Esophagus muscularis mucosa (tissue), 4 donors: ENCODE measurements around the gene NUTF2. TPM values are rescaled to one million over a fixed set of nuclear protein-coding genes. Genes with fewer than 3 reads are reported as not detected.

ENCODE experiments used
- DNase-seq: peaks from one replicate; pipeline ENCODE4 v3.0.0-alpha.2; 2017; ENCODE audit errors: extremely low spot score
- H3K27ac ChIP-seq, 4 donors: fragments of 200-600 bp; sonication (generic); replicated peaks in 1 of 4; 1 replicate in 3 of 4; 2 replicates in 1 of 4; pipeline ENCODE4 v1.5.1; 2016 to 2019; ENCODE audit warnings: mild to moderate bottlenecking in 1 of 4
- H3K27me3 ChIP-seq, 4 donors: fragments of 200-600 bp; sonication (generic); one replicate each; pipeline versions ENCODE4 v1.5.1 to v1.6.0; 2016 to 2019
- H3K36me3 ChIP-seq, 4 donors: fragments of 200-600 bp; sonication (generic); one replicate each; pipeline ENCODE4 v1.5.1; 2016 to 2019
- H3K4me1 ChIP-seq, 4 donors: fragments of 200-600 bp; sonication (generic); one replicate each; pipeline ENCODE4 v1.5.1; 2016 to 2019
- H3K4me3 ChIP-seq, 4 donors: fragments of 200-600 bp; sonication (generic); 1 replicate in 2 of 4; 2 replicates in 2 of 4; pipeline ENCODE4 v1.5.1; 2016 to 2019; ENCODE audit warnings: mild to moderate bottlenecking in 4 of 4, moderate library complexity in 1 of 4
- H3K9me3 ChIP-seq, 4 donors: fragments of 200-600 bp; sonication (generic); 1 replicate in 3 of 4; 2 replicates in 1 of 4; pipeline ENCODE4 v1.5.1; 2016 to 2019
- EP300 ChIP-seq: sonication (generic); formaldehyde crosslinking; IDR thresholded peaks from one replicate; pipeline ENCODE4 v1.6.1; 2017; ENCODE audit warnings: antibody characterized with exemption
- POLR2A ChIP-seq: fragments of 450-650 bp; IDR thresholded peaks from one replicate; pipeline ENCODE4 v1.6.1; 2017; ENCODE audit warnings: antibody characterized with exemption, moderate library complexity, mild to moderate bottlenecking, low read depth
- POLR2AphosphoS5 ChIP-seq, 2 donors: sonication (generic); formaldehyde crosslinking; IDR thresholded peaks; one replicate each; pipeline ENCODE4 v1.6.1; 2017; ENCODE audit warnings: antibody characterized with exemption in 2 of 2
- WGBS: methylation state at CpG from one replicate; pipeline ENCODE4 v1.1.5; 2018; 5-methylcytosine and 5-hydroxymethylcytosine counted together
- intact Hi-C: fragments of 100-400 bp; cut with DNase I; formaldehyde crosslinking; loops from one replicate; pipeline ENCODE4 v1.15.1; 2023
- total RNA-seq, 4 donors: library from RNA; depleted of rRNA; stranded (reverse); fragments of >200 nt; gene quantifications; one replicate each; pipeline versions ENCODE4 v1.1.0 to v1.2.1, GENCODE V29; 2016
- TF ChIP-seq, protein P1 (sequence below), 3 experiments: fragments of 200-600 bp in 2 of 3; fragments of 450-650 bp in 1 of 3; sonication (generic) in 2 of 3; IDR thresholded peaks; one replicate each; pipeline ENCODE4 v1.5.1; 2017 to 2019; ENCODE audit warnings: antibody characterized with exemption in 3 of 3, mild to moderate bottlenecking in 2 of 3, moderate library complexity in 1 of 3

The NUTF2 gene
- total RNA-seq, 4 donors from 2014 or later, result 101 to 246 (median 174) TPM

DNA sequence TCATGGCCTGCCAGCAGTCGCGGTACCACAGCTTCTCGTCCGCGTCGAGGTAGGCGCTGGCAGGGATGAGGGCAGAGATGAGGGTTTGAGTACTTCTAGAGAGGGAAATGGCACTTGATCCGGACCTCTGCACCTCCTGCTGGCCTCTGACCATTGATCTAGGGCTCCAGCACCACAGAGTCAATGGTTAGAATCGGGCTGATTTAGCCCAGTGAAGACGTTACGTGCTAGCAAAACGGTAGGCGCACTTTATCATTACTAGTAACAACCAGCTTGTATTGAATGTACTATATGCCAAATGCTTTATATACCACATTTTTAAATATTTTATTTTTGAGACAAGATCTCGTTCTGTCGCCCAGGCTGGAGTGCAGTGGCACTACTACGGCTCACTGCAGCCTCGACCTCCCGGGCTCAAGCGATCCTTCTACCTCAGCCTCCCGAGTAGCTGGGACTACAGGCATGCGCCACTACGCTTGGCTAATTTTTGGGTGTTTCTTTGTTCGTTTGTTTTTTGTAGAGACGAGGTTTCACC is 39.5 kb upstream of the NUTF2 start:
- intact Hi-C loops, result loop anchor here (5.0 kb wide), 1 partner anchor 145 kb away; the partner anchor contains the start of genes ACD and PARD6A
- Histone ChIP-seq H3K36me3 (peaks cover 0 to 15% (median 13%) of the 10 kb centered on the region in 4 donors), H3K4me1 (peaks cover 20 to 39% (median 25%) of the 10 kb centered on the region in 4 donors), H3K27me3 (no peaks in the 10 kb centered on the region), H3K9me3 (no peaks in the 10 kb centered on the region), H3K27ac (peak overlapping the region; percentile 84 to 92 (median 89)), H3K4me3 (peak overlapping the region; percentile 70 to 100 (median 94))
- 40% methylated on average over 16 of the region's 24 CpGs for WGBS
- no peak for DNase-seq
- TF ChIP-seq, protein P1, sequence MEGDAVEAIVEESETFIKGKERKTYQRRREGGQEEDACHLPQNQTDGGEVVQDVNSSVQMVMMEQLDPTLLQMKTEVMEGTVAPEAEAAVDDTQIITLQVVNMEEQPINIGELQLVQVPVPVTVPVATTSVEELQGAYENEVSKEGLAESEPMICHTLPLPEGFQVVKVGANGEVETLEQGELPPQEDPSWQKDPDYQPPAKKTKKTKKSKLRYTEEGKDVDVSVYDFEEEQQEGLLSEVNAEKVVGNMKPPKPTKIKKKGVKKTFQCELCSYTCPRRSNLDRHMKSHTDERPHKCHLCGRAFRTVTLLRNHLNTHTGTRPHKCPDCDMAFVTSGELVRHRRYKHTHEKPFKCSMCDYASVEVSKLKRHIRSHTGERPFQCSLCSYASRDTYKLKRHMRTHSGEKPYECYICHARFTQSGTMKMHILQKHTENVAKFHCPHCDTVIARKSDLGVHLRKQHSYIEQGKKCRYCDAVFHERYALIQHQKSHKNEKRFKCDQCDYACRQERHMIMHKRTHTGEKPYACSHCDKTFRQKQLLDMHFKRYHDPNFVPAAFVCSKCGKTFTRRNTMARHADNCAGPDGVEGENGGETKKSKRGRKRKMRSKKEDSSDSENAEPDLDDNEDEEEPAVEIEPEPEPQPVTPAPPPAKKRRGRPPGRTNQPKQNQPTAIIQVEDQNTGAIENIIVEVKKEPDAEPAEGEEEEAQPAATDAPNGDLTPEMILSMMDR (IDR thresholded peaks at IDR 0.05), result peak in 1 of 3 experiments; percentile 16
- TF ChIP-seq EP300, result no peak

DNA sequence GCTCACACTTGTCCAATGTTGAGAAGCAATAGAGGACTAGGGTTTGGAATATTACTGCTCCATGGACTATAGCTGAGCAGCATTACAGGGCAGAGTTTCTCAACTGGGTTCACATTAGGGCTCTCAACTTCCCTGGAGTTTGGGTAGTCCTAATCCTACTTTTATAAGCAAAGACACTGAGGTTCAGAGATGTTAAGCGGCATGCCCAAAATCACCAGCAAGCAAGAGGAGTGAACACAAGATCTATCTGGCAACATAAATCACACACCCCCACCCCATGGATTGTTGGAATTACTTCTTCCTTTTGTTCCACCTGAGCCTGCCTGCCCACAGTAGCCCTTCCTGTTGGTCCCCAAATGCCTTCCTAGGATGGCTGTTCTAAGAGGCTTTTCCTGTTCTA is 34.8 kb upstream of the NUTF2 start:
- WGBS, result 88% methylated on average over 1 of the region's 1 CpG
- no peaks in the 10 kb centered on the region for H3K9me3 ChIP-seq
- DNase-seq, result no peak
- intact Hi-C loops, result no loop called here
- H3K27me3 ChIP-seq, result no peaks in the 10 kb centered on the region
- H3K4me3 ChIP-seq, result no peak overlapping the region
- H3K4me1 ChIP-seq, result peaks cover 5 to 16% (median 15%) of the 10 kb centered on the region in 4 donors
- H3K27ac ChIP-seq, result no peak overlapping the region
- TF ChIP-seq POLR2A (no peak), POLR2AphosphoS5 (IDR thresholded peaks at IDR 0.05) (no peak)
- H3K36me3 ChIP-seq, result no peaks in the 10 kb centered on the region

DNA sequence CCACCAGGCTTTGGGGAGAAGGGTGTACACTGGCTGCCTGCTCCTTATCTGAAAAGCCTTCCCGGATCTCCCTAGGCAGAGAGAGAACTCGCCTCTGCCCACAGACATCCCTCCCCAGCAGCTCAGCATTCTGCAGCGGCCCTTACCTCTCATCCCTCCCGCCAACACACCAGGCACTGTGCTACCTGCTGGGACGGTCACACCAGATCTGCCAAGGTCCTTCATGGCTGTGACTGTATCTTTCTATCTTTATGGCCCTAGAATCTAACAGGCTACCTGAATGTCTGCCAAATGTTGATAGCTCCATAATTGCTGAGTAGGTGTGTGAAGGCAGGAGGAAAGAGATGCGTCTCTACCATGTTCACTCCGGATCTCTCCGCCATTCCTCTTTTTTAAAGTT is 32.2 kb upstream of the NUTF2 start:
- 92% methylated on average over 8 of the region's 8 CpGs for WGBS
- Histone ChIP-seq H3K4me3 (no peak overlapping the region), H3K4me1 (peaks cover 0 to 9% (median 8%) of the 10 kb centered on the region in 4 donors), H3K9me3 (no peaks in the 10 kb centered on the region), H3K27ac (no peak overlapping the region), H3K36me3 (no peaks in the 10 kb centered on the region), H3K27me3 (no peaks in the 10 kb centered on the region)
- no peak for DNase-seq
- intact Hi-C loops, result no loop called here
- TF ChIP-seq POLR2A (no peak), EP300 (no peak), POLR2AphosphoS5 (IDR thresholded peaks at IDR 0.05) (no peak)
- TF ChIP-seq, protein P1 (IDR thresholded peaks at IDR 0.05), result no peak

DNA sequence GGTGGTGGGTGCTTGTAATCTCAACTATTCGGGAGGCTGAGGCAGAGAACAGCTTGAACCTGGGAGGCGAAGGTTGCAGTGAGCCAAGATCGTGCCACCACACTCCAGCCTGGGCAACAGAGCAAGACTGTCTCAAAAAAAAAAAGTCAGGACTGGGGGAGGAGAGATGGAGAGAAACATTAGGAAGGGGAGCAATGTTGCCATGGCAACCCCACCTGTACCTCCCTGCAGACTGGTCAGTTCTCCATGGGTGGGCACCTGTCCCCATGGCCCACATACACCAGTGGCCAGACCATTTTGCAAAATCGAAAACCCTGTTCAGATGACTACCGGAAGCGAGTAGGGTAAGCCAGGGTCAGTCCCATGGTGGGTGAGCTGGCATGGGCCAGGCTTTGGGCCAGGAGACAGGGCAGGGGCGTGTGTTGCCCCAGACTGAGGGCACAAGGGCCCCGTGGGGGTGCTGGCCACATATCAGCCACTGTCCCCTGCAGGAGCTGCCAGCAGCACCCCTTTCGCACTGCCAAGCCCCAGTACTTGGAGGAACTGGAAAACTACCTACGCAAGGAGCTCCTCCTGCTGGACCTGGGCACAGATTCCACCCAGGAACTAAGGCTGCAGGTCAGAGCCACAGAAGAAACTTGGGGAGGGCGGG is 26.0 kb upstream of the NUTF2 start:
- Histone ChIP-seq H3K27ac (no peak overlapping the region), H3K9me3 (no peaks in the 10 kb centered on the region), H3K4me1 (peaks cover 0 to 9% (median 8%) of the 10 kb centered on the region in 4 donors), H3K36me3 (peaks cover 0 to under 1% (median 0%) of the 10 kb centered on the region in 4 donors), H3K4me3 (no peak overlapping the region), H3K27me3 (no peaks in the 10 kb centered on the region)
- TF ChIP-seq POLR2AphosphoS5 (IDR thresholded peaks at IDR 0.05) (no peak), POLR2A (no peak), EP300 (no peak)
- TF ChIP-seq, protein P1 (IDR thresholded peaks at IDR 0.05), result no peak
- intact Hi-C loops, result no loop called here
- 84% methylated on average over 10 of the region's 11 CpGs for WGBS
- no peak for DNase-seq

DNA sequence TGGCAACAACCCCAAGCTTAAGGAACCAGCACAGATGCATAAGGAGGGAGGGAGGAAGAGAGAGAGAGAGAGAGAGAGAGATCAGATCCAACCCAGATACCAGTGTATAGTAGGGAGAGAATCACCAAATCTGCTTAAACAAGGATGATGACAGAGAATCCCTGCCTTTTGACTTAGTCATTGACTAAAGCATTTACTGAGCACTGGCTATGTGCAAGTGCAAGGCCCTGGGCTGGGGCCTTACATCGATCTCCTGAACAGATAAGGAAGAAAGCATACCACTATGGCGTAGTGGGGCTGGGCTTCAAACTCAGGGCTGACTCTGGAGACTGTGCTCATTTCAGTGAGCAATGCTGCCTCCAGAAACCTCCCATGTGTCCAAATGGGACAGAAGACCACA is 24.2 kb upstream of the NUTF2 start:
- no peak overlapping the region for H3K4me3 ChIP-seq
- H3K27me3 ChIP-seq, result no peaks in the 10 kb centered on the region
- TF ChIP-seq EP300 (no peak), POLR2A (no peak), POLR2AphosphoS5 (IDR thresholded peaks at IDR 0.05) (no peak)
- TF ChIP-seq, protein P1 (IDR thresholded peaks at IDR 0.05), result no peak
- H3K9me3 ChIP-seq, result no peaks in the 10 kb centered on the region
- H3K27ac ChIP-seq, result no peak overlapping the region
- peaks cover 0 to 17% (median 9%) of the 10 kb centered on the region in 4 donors for H3K36me3 ChIP-seq
- intact Hi-C loops, result no loop called here
- no peak for DNase-seq
- WGBS, result 95% methylated on average over 2 of the region's 2 CpGs
- no peaks in the 10 kb centered on the region for H3K4me1 ChIP-seq
